ENCODE measurements around the gene ZDHHC14.

- TF ChIP-seq SUZ12 (IDR thresholded peaks at IDR 0.05; ENCODE audit: extremely low read depth, insufficient read depth, insufficient read length): no peak
- no peak for TF ChIP-seq ZNF274 (IDR thresholded peaks at IDR 0.05; ENCODE audit: low read depth, low read length)
- no peak for TF ChIP-seq YY1 (IDR thresholded peaks at IDR 0.05; ENCODE audit: insufficient read depth, insufficient read length)
Measured at GRCh38 chr6:157708239-157708638, 327.2 kb downstream of the ZDHHC14 start.
